HG03575 (cell line): Measurements from ENCODE around the gene LRRC59.

Source experiments
- ATAC-seq: cut with Tn5 transposase; IDR thresholded peaks from one replicate; pipeline ENCODE4 v1.9.1; 2021; ENCODE audit not compliant: unreplicated experiment, insufficient number of reproducible peaks, low FRiP score; ENCODE audit errors: extremely low read depth

LRRC59 gene

DNA sequence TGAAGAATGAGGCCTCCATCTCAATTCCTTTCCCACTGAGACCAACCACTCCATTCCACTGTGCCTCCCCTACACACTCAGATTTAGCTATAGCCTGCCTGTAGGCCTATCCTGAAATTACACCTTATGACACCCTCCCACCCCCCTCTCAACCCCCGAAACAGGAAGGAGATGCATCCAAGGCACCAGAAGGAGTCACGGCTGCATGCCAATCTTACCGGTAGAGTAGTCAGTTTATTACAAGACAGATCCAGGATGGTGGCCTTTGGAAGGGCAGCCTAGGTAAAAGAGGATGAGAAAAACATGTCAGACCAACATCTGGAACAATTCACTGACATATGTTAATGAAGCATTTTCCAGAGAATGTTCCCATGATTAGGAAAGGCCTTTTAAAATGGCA, 2.6 kb downstream of the LRRC59 start:
- no peak for ATAC-seq

DNA sequence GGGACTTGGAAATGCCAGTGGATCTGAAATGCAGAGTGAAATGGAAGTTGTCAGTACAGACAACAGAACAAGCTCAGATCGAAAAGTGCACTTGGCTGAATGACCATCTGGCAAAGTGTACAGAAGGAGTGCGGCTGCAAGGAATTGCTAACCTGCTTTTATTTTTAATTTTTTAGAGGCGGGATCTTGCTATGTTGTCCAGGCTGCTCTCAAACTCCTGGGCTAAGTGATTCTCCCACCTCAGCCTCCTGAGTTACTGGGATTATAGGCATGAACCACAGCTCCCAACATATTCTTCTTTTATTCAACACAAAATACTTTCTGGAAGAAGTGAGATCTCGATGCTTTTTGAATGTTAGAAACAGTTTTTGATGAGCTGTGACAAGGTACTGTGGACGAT, 3.6 kb downstream of the LRRC59 start:
- no peak for ATAC-seq

DNA sequence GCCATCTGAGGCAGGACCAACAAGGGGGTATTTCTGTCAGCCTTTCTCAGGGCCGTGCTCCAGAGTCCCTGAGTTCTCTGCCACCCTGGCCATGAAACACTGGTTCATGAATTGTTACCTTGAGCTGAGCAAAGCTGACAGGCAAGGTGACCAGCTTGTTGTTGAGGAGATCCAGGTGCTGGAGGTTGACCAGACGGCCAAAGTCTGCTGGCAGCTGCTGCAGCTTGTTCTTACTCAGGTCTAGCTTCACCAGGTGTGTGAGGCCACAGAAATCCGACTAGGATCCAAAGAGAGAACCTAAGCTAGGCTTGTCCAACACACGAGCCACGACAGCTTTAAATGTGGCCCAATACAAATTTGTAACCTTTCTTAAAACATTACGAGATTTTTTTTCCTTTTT, 4.7 kb downstream of the LRRC59 start:
- ATAC-seq, result no peak

DNA sequence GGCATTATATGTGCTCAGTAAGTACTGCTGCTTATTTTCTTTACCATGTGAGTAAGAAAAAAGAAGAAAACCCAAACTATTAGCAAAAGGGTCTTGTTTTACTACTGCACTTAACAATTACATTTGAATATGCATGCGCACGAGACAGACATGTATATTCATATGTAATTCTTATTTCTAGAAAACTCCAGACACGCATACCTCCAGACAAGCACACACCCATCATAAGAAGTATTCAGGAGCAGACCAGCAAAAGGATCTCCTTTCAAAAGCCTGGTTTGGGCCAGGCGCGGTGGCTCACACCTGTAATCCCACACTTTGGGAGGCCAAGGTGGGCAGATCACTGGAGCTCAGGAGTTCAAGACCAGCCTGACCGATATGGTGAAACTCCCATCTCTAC, 7.8 kb downstream of the LRRC59 start:
- no peak for ATAC-seq

DNA sequence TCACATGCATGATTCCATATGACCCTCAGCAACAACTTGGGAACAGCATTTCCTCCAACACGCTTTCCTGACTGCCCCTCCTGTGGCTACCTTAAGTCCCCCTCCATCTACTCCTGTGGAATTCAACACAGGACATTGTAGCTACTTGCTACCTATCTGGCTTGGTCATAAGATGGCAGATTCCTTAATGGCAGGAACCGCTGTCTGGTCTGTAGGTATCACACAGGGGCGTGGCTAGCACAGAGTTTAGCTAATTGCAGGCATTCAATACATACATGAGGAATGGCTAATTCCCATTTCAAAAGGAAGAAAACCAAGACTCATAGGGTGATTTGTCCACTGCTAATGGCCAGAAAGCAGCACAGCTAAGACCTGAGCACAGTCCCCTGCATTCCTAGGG, 8.6 kb downstream of the LRRC59 start:
- no peak for ATAC-seq

DNA sequence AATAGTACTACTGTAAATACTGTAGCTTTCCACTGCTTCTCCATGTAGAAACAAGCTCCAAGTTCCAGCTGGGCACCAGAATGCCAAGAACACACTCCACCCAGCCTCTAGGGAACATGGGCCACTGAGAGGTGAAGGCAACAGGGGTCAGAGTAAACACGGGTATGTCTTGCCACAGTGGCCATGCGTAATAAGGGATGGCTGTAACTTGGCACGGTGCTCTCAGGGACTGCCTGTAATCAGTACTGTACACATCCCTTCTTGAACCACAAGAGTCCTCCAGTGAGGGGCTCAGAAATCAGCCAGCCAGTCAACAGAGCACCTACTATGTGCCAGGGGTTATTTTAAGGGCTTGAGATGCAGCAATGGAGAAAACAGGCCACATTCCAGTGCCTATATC, 10.8 kb downstream of the LRRC59 start:
- ATAC-seq, result no peak

DNA sequence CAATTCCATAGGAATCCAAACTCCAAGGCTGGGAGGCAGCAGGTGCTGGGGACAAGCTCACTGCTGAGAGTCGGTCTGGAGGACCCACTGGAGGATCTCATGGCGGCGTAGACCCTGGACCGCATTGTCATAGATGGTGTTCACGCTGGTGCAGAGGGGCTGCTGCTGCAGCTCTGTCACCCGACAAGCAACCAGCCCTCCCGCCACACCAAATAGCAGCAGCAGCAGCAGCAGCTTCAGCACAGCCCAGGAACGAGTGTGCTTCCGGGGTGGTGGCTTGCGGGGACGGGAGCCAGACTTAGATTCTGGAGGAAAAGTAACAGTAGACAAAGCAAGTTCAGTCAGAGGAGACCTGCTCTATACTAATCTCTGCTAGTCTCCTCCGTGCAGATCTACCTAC, 14.4 kb downstream of the LRRC59 start:
- no peak for ATAC-seq

DNA sequence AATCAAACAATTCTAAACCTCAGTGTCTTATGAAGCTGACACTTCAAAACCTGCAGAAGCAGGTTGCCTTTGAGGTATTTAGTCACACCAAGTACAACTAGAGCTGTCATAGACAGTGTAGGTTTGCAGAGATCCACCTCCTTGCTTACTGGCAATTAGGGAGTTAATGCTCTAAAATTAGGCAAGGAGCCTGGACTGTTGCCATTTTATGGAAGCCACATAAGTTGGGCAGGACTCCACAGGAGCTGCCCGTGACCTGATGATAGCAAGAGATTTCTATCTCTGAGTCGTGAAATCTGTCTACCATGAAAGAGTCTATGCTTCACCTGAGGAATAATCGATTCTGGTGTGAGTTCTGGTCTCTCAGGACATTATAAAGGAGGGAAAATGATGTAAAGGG, 15.4 kb downstream of the LRRC59 start:
- no peak for ATAC-seq

DNA sequence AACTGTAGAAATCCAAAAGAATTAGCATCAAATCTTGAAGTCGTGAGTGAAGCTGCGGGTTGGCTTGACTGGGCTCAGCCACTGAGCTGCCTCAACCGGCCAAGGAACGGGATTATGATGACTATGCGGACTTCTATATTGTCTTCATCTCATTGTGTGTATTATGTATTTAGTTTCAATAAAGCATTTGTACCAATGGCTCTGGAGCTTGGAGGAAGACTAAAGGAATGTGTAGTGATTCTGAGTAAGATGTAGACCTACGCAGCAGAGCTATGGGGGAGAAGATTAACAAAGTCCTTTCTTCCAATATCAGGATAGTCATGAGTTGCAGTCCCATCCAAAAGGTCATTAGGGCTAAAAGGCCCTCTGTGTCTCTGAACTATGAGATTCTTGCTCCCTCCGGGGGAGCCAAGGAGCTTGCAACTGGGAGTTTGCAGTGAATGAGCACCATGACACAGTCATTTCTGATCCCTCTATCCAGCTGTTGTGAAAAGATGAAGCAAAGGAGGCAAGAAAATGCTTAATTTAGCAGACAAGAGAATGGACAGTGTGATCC, 16.0 kb downstream of the LRRC59 start:
- no peak for ATAC-seq

DNA sequence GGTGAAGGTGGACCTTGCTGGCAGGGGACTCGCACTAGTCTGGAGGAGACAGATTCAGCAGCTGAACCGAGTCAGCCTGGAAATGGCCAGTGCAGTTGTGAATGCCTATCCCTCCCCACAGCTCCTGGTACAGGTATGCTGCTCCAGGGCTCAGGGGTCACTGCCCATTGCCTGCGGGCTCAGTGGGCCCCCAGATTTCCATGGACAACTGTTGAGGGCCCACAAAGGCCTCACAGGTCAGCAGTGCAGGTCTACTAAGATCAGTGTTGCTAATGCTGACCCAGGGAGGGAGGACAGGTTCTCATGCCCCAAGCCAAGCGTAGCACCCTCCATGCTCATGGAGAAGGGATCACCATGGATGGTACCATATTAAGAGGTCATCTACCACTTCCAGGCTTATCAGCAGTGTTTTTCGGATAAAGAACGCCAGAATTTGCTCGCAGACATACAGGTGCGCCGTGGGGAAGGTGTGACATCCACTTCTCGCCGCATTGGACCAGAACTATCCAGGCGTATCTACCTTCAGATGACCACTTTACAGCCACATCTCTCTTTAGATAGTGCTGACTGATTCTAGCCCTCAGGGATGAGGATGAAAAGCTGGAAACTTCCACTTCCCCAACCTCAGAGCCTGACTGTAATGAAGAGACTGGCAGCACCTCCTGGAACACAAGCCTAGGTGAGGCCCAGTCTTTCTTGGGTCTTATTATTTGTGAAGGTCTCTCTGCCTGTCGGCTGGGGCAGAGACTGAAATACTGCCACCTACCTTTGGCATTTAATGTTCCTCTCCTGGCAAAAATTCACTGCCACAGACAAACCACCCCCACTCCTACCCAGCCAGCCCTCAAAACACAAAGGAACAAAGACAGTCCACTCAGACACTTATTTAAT, 16.7 kb downstream of the LRRC59 start:
- no peak for ATAC-seq

DNA sequence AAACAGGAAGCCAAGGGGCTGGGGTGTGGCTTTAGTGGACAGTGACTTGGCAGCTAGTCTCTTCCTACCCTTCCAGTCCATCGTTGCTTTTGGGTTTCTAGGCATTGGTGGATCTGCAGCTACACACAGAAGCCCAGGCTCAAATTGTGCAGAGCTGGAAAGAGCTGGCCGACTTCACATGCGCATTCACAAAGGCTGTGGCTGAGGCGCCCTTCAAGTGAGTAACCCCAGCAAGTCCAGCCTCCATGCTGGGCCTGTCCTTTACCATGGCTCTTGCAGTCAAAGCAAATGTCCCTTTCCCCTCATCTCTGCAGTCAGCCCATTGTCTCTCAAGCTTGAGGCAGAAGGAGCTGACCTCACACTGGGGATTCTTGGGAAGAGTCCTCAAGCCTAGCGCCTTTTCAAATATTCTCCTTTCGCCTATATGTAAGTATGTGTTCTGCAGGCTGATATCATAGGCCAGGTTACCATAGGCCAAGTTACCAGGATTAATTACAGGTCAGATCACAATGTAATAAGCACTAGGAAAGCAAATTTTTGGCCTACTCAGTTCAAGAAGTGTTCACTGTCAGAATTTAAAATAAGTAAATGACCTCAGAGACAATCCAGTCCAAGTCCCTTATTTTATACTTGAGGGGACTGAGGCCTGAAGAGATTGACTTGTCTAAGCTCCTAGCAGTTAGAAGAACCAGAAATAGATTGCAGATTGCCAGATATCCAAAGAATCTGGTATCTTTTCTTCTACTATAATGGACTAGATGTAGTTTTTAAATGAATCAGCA, 17.8 kb downstream of the LRRC59 start:
- no peak for ATAC-seq

DNA sequence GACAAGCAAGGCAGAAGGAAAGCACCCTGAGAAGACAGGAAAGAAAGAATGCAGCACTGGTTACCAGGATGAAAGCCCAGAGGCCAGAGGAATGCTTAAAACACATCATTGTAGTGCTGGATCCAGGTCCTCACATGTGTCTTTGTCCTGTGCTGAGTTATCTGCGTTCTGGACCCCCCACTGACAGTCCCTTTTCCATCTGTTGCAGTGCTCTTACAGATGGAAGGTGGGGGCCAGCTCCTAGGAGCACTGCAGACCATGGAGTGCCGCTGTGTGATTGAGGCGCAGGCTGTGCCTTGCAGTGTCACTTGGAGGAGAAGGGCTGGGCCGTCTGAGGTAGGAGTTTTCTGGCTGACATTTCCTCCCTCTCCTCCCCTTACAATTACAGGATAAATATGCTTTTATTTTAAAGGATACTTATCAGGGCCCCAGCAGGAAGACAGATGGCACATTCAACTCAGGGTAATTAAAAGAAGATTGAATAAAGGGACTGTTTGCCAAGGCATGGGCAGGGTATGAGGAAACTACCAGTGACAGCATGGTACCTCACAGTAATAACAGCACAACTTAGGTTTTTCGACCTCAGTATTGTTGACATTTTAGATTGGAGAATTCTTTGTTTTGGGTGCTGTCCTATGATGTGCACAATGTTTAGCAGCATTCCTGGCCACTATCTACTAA, 21.3 kb downstream of the LRRC59 start:
- ATAC-seq, result no peak

DNA sequence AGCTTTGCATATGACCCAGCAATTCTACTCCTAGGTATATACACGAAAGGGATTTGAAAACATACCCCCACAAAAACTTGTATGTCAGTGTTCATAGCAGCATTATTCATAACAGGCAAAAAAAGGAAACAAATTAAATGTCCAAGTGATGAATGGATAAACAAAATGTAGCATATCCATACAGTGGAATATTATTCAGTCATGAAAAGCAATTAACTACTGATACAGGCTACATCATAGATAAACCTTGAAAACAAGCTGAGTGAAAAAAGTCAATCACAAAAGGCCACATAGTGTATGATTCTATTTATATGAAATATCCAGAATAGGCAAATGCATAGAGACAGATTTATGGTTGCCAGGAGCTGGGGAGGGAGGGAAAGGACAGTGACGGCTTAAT, 23.6 kb downstream of the LRRC59 start:
- no peak for ATAC-seq

DNA sequence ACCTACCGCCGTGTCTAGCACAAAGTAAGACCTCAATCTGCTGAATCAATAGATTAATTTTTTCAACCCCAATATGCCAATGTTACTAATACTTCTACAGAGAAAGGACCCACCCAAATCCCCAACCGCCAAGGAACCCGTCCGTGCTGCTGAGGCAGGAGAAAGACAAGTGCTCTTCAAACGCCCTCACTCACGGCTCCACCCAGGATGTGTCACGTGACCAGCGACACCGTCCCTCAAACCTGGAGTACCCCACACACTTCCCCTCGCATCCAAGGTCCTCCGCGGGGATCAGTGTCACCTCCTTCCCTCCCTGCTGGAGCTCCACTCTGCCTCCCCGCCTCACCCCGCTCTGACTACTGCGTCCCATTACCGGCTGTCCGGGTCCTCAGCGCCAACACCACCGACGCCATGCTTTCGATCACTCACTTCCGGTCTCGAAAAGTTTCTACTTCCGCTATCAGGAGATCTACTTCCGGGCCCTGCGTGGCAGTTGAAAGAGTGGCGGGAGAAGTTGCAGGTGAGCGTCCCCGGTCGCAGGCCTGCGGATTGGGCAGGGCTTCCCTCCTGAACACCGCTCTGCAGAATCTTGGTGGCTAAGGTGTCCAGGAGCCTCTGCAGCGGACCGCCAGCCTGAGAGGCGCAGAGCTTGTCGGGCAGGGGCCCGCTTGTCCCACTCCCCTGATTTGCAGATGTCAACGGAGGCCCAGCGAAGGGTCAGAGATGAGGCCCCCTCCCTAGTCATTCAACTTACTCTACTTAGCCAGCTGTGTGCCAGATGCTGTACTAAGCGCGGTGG, 24.4 kb downstream of the LRRC59 start, which contains the start of the genes EME1 and MRPL27:
TSS of gene EME1 (plus strand) at position 472 of the 799 bp plus-strand sequence. CDS start 1,980 bp downstream, outside the sequence.
TSS of gene MRPL27 (minus strand) at position 427 of the 799 bp plus-strand sequence. CDS start at position 413, 14 bp downstream.
- no peak for ATAC-seq

DNA sequence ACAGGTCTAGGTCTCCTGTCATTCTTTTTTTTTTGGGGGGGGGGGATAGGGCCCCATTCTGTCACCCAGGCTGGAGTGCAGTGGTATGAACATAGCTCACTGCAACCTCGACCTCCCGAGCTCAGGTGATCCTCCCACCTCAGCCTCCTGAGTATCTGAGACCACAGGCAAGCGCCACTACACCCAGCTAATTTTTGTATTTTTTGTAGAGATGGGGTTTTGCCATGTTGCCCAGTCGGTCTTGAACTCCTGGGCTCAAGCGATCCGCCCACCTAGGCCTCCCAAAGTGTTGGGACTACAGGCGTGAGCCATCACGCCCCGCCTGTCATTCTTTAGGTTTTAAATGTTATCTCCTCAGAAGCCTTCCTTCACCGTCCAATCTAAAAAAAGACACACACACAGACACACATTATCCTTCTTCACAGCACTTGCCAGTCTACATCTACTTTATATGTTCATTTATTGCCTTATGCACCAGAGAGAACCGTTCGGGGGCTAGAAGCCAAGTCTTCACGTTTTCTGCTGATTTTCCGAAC, 25.0 kb downstream of the LRRC59 start:
- ATAC-seq, result no peak

DNA sequence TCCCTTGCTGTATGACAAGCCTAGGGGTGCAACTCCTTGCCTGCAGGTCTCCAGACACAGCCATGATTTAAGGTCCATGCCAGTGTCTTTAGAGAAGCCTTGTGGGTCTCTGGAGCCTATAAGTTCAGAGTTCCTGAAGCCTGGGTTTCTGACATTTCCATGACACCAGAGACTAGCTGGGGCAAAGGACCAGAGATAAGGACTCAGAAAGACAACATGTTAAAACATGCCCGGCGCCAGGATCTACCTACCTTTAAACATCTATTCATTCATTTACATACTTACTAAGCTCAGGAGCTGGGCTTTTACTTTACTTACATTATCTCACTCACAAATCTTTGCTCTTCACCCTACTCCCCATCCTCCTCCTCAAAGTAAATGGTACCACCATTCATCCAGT, 25.8 kb downstream of the LRRC59 start:
- no peak for ATAC-seq

DNA sequence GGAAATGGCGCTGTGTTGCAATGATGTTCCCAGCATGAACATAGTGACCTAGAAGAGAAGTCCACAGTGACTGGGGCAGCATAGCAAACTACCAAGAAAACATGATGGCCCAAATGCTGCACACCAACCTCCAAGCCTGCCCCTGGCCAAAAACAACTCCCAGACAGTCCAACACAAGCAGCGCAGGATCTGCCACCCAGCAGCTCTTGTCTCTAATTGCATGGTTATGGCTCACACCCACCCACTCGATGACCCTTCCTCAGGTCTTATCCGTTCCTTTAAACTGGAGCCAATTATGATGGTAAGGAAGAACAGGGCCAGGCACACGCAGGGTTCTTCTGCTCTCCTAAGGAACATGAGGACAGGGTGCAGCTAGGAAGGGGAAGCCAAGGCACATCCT, 27.3 kb downstream of the LRRC59 start:
- ATAC-seq, result no peak

DNA sequence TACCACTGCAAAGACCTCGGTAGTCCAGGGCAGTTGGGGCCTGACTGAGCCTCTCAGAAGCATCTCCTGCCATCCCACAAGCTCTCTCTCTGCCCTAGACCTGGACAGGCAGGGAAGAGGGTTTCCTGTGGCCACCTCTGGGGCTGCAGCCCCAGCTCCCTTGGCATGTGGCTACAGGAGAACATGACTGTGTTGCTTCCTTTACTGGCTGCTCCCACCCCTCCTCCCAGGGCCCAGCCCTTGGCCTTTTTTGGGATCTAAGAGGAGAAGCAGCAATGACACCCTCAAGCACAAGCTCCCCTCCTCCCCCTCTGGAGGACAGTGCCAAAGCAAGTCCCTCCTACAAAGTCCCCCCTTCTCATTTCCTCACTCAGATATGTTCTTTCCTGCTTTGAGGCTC, 29.9 kb downstream of the LRRC59 start:
- no peak for ATAC-seq
